ENCODE data around the gene SLC6A12. TPM values are rescaled to one million over a fixed set of nuclear protein-coding genes. Genes with fewer than 3 reads are reported as not detected.

SLC6A12 gene
- total RNA-seq, 4 donors from 2014 or later = 0.13 TPM; not detected in 3

- TF ChIP-seq POLR2A (IDR thresholded peaks at IDR 0.05) = no peak
- TF ChIP-seq, protein P1, sequence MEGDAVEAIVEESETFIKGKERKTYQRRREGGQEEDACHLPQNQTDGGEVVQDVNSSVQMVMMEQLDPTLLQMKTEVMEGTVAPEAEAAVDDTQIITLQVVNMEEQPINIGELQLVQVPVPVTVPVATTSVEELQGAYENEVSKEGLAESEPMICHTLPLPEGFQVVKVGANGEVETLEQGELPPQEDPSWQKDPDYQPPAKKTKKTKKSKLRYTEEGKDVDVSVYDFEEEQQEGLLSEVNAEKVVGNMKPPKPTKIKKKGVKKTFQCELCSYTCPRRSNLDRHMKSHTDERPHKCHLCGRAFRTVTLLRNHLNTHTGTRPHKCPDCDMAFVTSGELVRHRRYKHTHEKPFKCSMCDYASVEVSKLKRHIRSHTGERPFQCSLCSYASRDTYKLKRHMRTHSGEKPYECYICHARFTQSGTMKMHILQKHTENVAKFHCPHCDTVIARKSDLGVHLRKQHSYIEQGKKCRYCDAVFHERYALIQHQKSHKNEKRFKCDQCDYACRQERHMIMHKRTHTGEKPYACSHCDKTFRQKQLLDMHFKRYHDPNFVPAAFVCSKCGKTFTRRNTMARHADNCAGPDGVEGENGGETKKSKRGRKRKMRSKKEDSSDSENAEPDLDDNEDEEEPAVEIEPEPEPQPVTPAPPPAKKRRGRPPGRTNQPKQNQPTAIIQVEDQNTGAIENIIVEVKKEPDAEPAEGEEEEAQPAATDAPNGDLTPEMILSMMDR (IDR thresholded peaks at IDR 0.05 in 4 of 5, conservative IDR thresholded peaks at IDR 0.05 in 1 of 5) = no peak
- no peak for DNase-seq
Measured at GRCh38 chr12:155006-155405, 59.0 kb downstream of the SLC6A12 start.

GRCh38 chr12:154058-154457 lies 59.9 kb downstream of the SLC6A12 start:
- Histone ChIP-seq H3K9me3 (no peaks in the 10 kb centered on the region), H3K4me3 (no peak overlapping the region), H3K27ac (no peak overlapping the region), H3K4me1 (no peaks in the 10 kb centered on the region), H3K36me3 (no peaks in the 10 kb centered on the region), H3K27me3 (no peaks in the 10 kb centered on the region)
- TF ChIP-seq POLR2A (IDR thresholded peaks at IDR 0.05) = no peak
- TF ChIP-seq, protein P1 (IDR thresholded peaks at IDR 0.05 in 4 of 5, conservative IDR thresholded peaks at IDR 0.05 in 1 of 5) = no peak
- in situ Hi-C loops (cut with MboI; ENCODE audit: low sequenced_read_pairs in 4 of 4) (no loop called here), intact Hi-C loops (cut with DNase I; ENCODE audit: low total_unique reads) (no loop called here)
- ATAC-seq (no peak), DNase-seq (no peak)

More at GRCh38 chr12:155006-155405, 59.0 kb downstream of the SLC6A12 start:
- no peaks in the 10 kb centered on the region for H3K9me3 ChIP-seq
- H3K27ac ChIP-seq = no peak overlapping the region
- no peaks in the 10 kb centered on the region for H3K36me3 ChIP-seq
- no peaks in the 10 kb centered on the region for H3K4me1 ChIP-seq
- intact Hi-C loops (cut with DNase I; ENCODE audit: low total_unique reads) (no loop called here), in situ Hi-C loops (cut with MboI; ENCODE audit: low sequenced_read_pairs in 4 of 4) (no loop called here)
- H3K4me3 ChIP-seq = no peak overlapping the region
- H3K27me3 ChIP-seq = no peaks in the 10 kb centered on the region
- ATAC-seq = no peak

- Histone ChIP-seq H3K9me3 (no peaks in the 10 kb centered on the region), H3K27me3 (no peaks in the 10 kb centered on the region), H3K4me3 (no peak overlapping the region), H3K27ac (no peak overlapping the region), H3K36me3 (no peaks in the 10 kb centered on the region), H3K4me1 (no peaks in the 10 kb centered on the region)
- TF ChIP-seq, protein P1 (IDR thresholded peaks at IDR 0.05 in 4 of 5, conservative IDR thresholded peaks at IDR 0.05 in 1 of 5) = peak in 3 of 5 experiments; percentile 32 to 45 (median 39)
- no peak for TF ChIP-seq POLR2A (IDR thresholded peaks at IDR 0.05)
- no peak for DNase-seq
- intact Hi-C loops (cut with DNase I; ENCODE audit: low total_unique reads) (no loop called here), in situ Hi-C loops (cut with MboI; ENCODE audit: low sequenced_read_pairs in 4 of 4) (no loop called here)
- no peak for ATAC-seq
Measured at GRCh38 chr12:153080-153746, 60.7 kb downstream of the SLC6A12 start.

- intact Hi-C loops (cut with DNase I; ENCODE audit: low total_unique reads) (no loop called here), in situ Hi-C loops (cut with MboI; ENCODE audit: low sequenced_read_pairs in 4 of 4) (no loop called here)
- no peak overlapping the region for H3K27ac ChIP-seq
- no peaks in the 10 kb centered on the region for H3K36me3 ChIP-seq
- DNase-seq = no peak
- no peaks in the 10 kb centered on the region for H3K9me3 ChIP-seq
- no peaks in the 10 kb centered on the region for H3K4me1 ChIP-seq
- no peak overlapping the region for H3K4me3 ChIP-seq
- ATAC-seq = no peak
- H3K27me3 ChIP-seq = no peaks in the 10 kb centered on the region
- TF ChIP-seq, protein P1 (IDR thresholded peaks at IDR 0.05 in 4 of 5, conservative IDR thresholded peaks at IDR 0.05 in 1 of 5) = no peak
- no peak for TF ChIP-seq POLR2A (IDR thresholded peaks at IDR 0.05)
Measured at GRCh38 chr12:152440-152839, 61.5 kb downstream of the SLC6A12 start.

GRCh38 chr12:151579-151978 lies 62.4 kb downstream of the SLC6A12 start:
- in situ Hi-C loops (cut with MboI; ENCODE audit: low sequenced_read_pairs in 4 of 4) (no loop called here), intact Hi-C loops (cut with DNase I; ENCODE audit: low total_unique reads) (no loop called here)
- Histone ChIP-seq H3K4me1 (no peaks in the 10 kb centered on the region), H3K27ac (no peak overlapping the region), H3K36me3 (no peaks in the 10 kb centered on the region), H3K9me3 (no peaks in the 10 kb centered on the region), H3K27me3 (no peaks in the 10 kb centered on the region), H3K4me3 (no peak overlapping the region)
- TF ChIP-seq, protein P1 (IDR thresholded peaks at IDR 0.05 in 4 of 5, conservative IDR thresholded peaks at IDR 0.05 in 1 of 5) = no peak
- no peak for TF ChIP-seq POLR2A (IDR thresholded peaks at IDR 0.05)
- ATAC-seq (no peak), DNase-seq (no peak)

Measured in gastrocnemius medialis (tissue), 4 donors.